Measurements from ENCODE around the gene OXCT1.

- no peak for TF ChIP-seq CTCF (IDR thresholded peaks at IDR 0.05; ENCODE audit: low read depth, low read length)
- TF ChIP-seq POLR2A (IDR thresholded peaks at IDR 0.05; ENCODE audit: extremely low read depth, insufficient read length) = no peak
Measured at GRCh38 chr5:41842777-41843176, 27.4 kb downstream of the OXCT1 start.
